Thyroid gland (tissue), 4 donors: ENCODE results near the gene RAPGEF4. TPM values are rescaled to one million over a fixed set of nuclear protein-coding genes. Genes with fewer than 3 reads are reported as not detected.
"Not testable (repeated sequence)": the region's sequence is repeated elsewhere in the genome, so short reads cannot be mapped to it uniquely, and the experiment has no call there.

Experiments used
- DNase-seq, 2 donors: peaks; one replicate each; pipeline ENCODE4 v3.0.0-alpha.2; 2019
- H3K27ac ChIP-seq, 3 donors: fragments of 200-600 bp; sonication (generic); 1 replicate in 2 of 3; 2 replicates in 1 of 3; pipeline ENCODE4 v1.5.1; 2016 to 2019; ENCODE audit warnings: mild to moderate bottlenecking in 1 of 3, moderate library complexity in 1 of 3
- H3K27me3 ChIP-seq: fragments of 200-600 bp; sonication (generic); one replicate; pipeline ENCODE4 v1.5.1; 2019
- H3K36me3 ChIP-seq, 2 donors: fragments of 200-600 bp; sonication (generic); one replicate each; pipeline ENCODE4 v1.5.1; 2016 to 2019
- H3K4me1 ChIP-seq, 2 donors: fragments of 200-600 bp; sonication (generic); one replicate each; pipeline ENCODE4 v1.5.1; 2017 to 2019
- H3K4me3 ChIP-seq, 3 donors: fragments of 200-600 bp; sonication (generic); replicated peaks in 1 of 3; 1 replicate in 2 of 3; 2 replicates in 1 of 3; pipeline ENCODE4 v1.5.1; 2016; ENCODE audit warnings: mild to moderate bottlenecking in 1 of 3
- H3K9me3 ChIP-seq: fragments of 200-600 bp; sonication (generic); one replicate; pipeline ENCODE4 v1.5.1; 2017
- CTCF ChIP-seq, 6 experiments: fragments of 200-600 bp in 3 of 6; fragments of 450-650 bp in 3 of 6; sonication (generic) in 3 of 6; IDR thresholded peaks; one replicate each; pipeline ENCODE4 v1.5.1; 2016 to 2019; ENCODE audit warnings: antibody characterized with exemption in 6 of 6, mild to moderate bottlenecking in 2 of 6, inconsistent platforms in 1 of 6, moderate library complexity in 1 of 6
- POLR2A ChIP-seq, 2 donors: fragments of 450-650 bp; IDR thresholded peaks; one replicate each; pipeline ENCODE4 v1.6.1; 2017; ENCODE audit warnings: antibody characterized with exemption in 2 of 2, mild to moderate bottlenecking in 2 of 2, moderate library complexity in 1 of 2
- WGBS, 2 donors: methylation state at CpG; one replicate each; pipeline ENCODE4 v1.1.5; 2017; 5-methylcytosine and 5-hydroxymethylcytosine counted together
- intact Hi-C: fragments of 100-400 bp; cut with DNase I; formaldehyde crosslinking; loops from one replicate; pipeline ENCODE4 v1.15.1; 2023
- total RNA-seq, 4 donors: library from RNA; depleted of rRNA; stranded (reverse); fragments of >200 nt; gene quantifications; one replicate each; pipeline ENCODE4 v1.2.3, GENCODE V29; 2016

Gene RAPGEF4
- total RNA-seq, 4 donors from 2014 or later, result 7.9 to 19.6 (median 12.1) TPM

- Histone ChIP-seq H3K9me3 (no peaks in the 10 kb centered on the region), H3K36me3 (no peaks in the 10 kb centered on the region), H3K4me3 (no peak overlapping the region), H3K27ac (no peak overlapping the region), H3K27me3 (no peaks in the 10 kb centered on the region), H3K4me1 (peaks cover 0 to 6% of the 10 kb centered on the region in 2 donors)
- DNase-seq, result no peak
- no peak for TF ChIP-seq CTCF (IDR thresholded peaks at IDR 0.05)
- TF ChIP-seq POLR2A (IDR thresholded peaks at IDR 0.05), result no peak
- intact Hi-C loops, result no loop called here
- WGBS, 2 donors, result 94 to 95% methylated on average over 7 of the region's 7 CpGs
These were observed 4.1 kb downstream of the RAPGEF4 start for GRCh38 chr2:172739661-172740266.

- H3K27ac ChIP-seq, result no peak overlapping the region
- no peak overlapping the region for H3K4me3 ChIP-seq
- TF ChIP-seq CTCF (IDR thresholded peaks at IDR 0.05) (no peak), POLR2A (IDR thresholded peaks at IDR 0.05) (no peak)
- DNase-seq, result no peak
- WGBS, 2 donors, result 87 to 95% methylated on average over 5 of the region's 5 CpGs
- intact Hi-C loops, result no loop called here
- H3K36me3 ChIP-seq, result no peaks in the 10 kb centered on the region
- peaks cover 0 to 5% of the 10 kb centered on the region in 2 donors for H3K4me1 ChIP-seq
- H3K27me3 ChIP-seq, result no peaks in the 10 kb centered on the region
- no peaks in the 10 kb centered on the region for H3K9me3 ChIP-seq
These were observed 5.2 kb downstream of the RAPGEF4 start for GRCh38 chr2:172740856-172741255.

- TF ChIP-seq POLR2A (IDR thresholded peaks at IDR 0.05) (no peak), CTCF (IDR thresholded peaks at IDR 0.05) (no peak)
- H3K4me1 ChIP-seq, result no peaks in the 10 kb centered on the region
- H3K36me3 ChIP-seq, result no peaks in the 10 kb centered on the region
- no peak overlapping the region for H3K27ac ChIP-seq
- peak in 1 of 2 donors; percentile 5 for DNase-seq
- intact Hi-C loops, result no loop called here
- H3K27me3 ChIP-seq, result no peaks in the 10 kb centered on the region
- WGBS, 2 donors, result 61 to 69% methylated on average over 9 of the region's 9 CpGs
- no peaks in the 10 kb centered on the region for H3K9me3 ChIP-seq
- H3K4me3 ChIP-seq, result no peak overlapping the region
These were observed 7.4 kb downstream of the RAPGEF4 start for GRCh38 chr2:172742931-172743540.

GRCh38 chr2:172743898-172744297 lies 8.3 kb downstream of the RAPGEF4 start:
- Histone ChIP-seq H3K4me1 (no peaks in the 10 kb centered on the region), H3K4me3 (no peak overlapping the region), H3K27ac (peak overlapping the region in 1 of 3 donors; percentile 43), H3K9me3 (no peaks in the 10 kb centered on the region), H3K36me3 (no peaks in the 10 kb centered on the region), H3K27me3 (no peaks in the 10 kb centered on the region)
- 92 to 94% methylated on average over 1 of the region's 1 CpG for WGBS, 2 donors
- TF ChIP-seq POLR2A (IDR thresholded peaks at IDR 0.05) (no peak), CTCF (IDR thresholded peaks at IDR 0.05) (no peak)
- intact Hi-C loops, result no loop called here
- no peak for DNase-seq

GRCh38 chr2:172745636-172746035 lies 10.0 kb downstream of the RAPGEF4 start:
- Histone ChIP-seq H3K4me3 (no peak overlapping the region), H3K9me3 (no peaks in the 10 kb centered on the region), H3K4me1 (no peaks in the 10 kb centered on the region), H3K36me3 (no peaks in the 10 kb centered on the region), H3K27me3 (no peaks in the 10 kb centered on the region), H3K27ac (no peak overlapping the region)
- no peak for DNase-seq
- intact Hi-C loops, result no loop called here
- TF ChIP-seq POLR2A (IDR thresholded peaks at IDR 0.05) (no peak), CTCF (IDR thresholded peaks at IDR 0.05) (no peak)
- WGBS, 2 donors, result 98 to 100% methylated on average over 1 of the region's 1 CpG

GRCh38 chr2:172748543-172748942 lies 12.9 kb downstream of the RAPGEF4 start:
- intact Hi-C loops, H3K4me1 ChIP-seq, H3K27me3 ChIP-seq, H3K9me3 ChIP-seq, H3K27ac ChIP-seq, H3K4me3 ChIP-seq, DNase-seq, H3K36me3 ChIP-seq: not testable (repeated sequence)
- 95 to 98% methylated on average over 2 of the region's 2 CpGs for WGBS, 2 donors
